GM21786 (cell line): Measurements from ENCODE around the gene ETFBKMT.
"Not testable (repeated sequence)": the region's sequence is repeated elsewhere in the genome, so short reads cannot be mapped to it uniquely, and the experiment has no call there.

Source experiments
- ATAC-seq: cut with Tn5 transposase; IDR thresholded peaks from one replicate; pipeline ENCODE4 v1.9.1; 2021; ENCODE audit not compliant: unreplicated experiment

ETFBKMT gene

GRCh38 chr12:31716998-31717397 is 57.5 kb downstream of the ETFBKMT start:
- ATAC-seq = not testable (repeated sequence)

DNA sequence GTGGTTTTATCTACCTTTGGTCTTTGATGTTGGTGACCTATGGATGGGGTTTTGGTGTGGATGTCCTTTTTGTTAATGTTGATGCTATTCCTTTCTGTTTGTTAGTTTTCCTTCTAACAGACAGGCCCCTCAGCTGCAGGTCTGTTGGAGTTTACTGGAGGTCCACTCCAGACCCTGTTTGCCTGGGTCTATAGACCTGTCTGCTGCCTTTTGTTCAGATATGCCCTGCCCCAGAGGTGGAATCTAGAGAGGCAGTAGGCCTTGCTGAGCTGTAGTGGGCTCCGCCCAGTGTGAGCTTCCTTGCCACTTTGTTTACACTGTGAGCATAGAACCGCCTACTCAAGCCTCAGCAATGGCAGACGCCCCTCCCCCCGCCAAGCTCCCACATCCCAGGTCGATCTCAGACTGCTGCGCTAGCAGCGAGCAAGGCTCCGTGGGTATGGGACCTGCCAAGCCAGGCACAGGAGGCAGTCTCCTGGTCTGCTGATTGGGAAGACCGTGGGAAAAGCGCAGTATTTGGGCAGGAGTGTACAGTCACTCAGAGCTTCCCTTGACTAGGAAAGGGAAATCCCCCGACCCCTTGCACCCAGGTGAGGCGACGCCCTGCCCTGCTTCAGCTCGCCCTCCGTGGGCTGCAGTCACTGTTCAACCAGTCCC is 59.2 kb downstream of the ETFBKMT start:
- ATAC-seq = not testable (repeated sequence)

DNA sequence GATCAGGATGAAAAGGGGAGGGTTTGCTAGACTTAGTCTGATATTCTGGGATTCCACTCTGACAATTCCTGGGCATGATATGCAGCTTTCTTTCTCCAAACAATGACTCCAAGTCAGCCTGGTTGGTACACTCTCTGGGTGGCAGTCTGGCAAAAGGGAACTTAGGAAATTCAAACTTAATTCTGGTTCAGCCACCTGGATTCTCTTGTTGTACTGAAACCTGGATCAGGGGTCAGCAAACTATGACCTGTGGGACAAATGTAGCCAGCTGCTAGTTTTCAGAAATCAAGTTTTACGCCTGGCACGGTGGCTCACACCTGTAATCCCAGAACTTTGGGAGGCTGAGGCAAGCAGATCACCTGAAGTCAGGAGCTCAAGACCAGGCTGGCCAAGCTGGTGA is 63.1 kb downstream of the ETFBKMT start:
- no peak for ATAC-seq
